ENCODE measurements around the gene RPL7L1.
"Not testable (repeated sequence)": the region's sequence is repeated elsewhere in the genome, so short reads cannot be mapped to it uniquely, and the experiment has no call there.

Gene RPL7L1

DNA sequence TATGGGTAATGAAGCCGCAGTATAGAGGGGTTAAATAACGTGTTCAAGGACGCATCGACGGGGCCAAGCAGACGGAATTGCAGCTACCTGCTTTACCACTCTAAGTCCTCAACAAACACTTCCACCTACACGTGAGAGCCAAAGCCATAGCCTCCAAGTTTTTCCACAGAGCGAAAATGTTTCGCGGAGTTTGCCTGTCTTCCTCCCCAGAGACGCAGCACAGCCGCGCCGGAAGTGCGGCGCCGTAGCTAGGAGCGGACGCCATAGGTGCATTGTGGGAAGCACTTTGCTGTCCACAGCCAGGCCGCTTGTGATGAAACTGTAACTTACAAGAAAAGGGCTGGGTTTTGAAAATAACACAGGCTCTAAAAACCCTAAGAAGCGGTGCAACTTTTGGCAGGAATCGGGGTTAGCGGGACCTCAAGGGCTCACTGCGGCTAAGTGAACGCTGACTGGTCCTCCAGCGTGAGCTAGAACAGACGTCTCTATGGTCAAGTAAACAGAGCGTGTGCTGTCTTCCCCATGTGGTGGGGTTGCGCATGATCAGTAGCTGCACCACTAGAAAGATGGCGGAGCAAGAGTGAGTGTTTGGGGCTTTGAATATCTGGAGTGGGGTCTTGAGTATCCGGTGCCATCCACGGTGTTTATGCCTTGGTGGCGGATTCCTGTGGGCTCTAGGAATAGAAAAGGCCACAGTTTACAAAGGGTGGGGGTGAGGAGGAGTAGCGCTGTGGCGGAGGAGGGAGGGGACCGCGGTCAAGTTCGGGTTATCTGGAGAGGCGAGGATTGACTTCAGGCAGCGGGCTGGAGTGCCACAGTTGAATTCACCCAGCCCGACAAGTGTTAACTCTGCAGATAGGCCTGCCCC, at the start of gene RPL7L1:
RPL7L1 (plus strand) TSS at position 245 of the 868 bp plus-strand sequence; CDS start at position 540, 295 bp downstream.
- peak; percentile 90 for DNase-seq

DNA sequence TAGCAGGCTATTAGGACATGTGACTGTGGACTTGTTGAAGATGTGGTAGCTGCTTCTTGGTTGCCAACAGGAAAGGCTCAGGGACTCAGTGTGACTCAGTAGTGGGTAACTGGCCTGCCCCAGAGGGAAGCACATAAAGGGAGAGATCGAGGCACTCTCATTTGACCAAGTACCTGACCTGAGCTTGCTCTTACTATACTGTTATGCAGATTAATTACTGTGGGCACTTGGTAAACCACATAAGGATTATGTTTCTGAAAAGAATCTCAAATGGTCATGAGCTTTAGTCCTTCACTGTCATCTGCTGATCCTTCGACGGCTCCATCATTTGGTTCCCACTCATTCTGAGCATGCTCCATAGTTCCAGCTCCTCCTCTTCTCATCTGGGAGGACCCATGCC, 48.2 kb upstream of the RPL7L1 start:
- DNase-seq, result no peak

DNA sequence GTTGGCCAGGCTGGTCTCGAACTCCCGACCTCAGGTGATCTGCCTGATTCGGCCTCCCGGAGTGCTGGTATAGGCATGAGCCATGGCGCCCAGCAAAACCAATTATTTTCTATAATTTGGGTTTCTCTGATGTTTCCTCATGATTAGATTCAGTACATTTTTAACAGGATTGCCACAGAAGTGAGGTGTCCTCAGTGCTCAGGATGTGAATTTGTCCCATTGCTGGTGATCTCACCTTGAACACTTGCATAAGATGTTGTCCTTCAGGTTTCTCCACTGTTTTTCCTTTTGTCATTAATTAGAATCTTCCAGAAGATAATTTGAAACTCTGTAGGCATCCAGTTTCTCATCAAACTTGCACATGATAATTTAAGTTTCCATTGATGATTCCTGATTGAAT, 45.4 kb upstream of the RPL7L1 start:
- no peak for DNase-seq

DNA sequence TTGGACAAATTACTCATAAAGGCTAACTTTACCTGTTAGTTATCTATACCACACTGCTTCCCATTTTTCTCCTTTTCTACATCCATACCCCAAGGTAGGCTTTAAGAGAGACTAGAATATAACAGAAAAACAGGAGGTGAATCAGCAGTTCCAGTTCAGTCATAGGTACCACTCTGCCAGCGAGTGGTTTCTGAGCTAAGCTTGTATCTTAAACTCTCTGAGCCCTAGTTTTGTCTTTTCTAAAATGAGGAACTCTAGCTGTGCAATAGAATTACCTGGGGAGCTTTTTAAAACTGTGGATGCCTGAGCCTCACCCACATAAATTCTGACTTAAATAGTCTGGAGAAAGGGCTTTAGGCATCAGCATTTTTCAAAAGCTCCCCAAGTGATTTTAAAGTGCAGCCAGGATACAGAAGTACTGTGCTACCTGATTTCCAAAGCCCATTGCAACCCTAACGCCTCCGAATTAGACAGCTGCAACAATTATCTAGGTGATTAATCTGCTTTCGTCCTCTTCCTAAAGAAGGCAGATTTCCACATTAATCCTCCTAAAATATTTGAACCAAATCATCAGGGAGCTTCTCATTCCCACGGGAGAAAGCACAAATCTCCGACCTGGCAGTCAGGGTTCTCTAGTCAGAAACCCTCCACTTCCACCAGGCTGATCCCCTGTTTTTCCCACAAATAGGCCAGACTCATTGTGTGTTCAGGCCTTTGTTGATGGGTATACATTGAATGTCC, 37.4 kb upstream of the RPL7L1 start:
- DNase-seq, result no peak

DNA sequence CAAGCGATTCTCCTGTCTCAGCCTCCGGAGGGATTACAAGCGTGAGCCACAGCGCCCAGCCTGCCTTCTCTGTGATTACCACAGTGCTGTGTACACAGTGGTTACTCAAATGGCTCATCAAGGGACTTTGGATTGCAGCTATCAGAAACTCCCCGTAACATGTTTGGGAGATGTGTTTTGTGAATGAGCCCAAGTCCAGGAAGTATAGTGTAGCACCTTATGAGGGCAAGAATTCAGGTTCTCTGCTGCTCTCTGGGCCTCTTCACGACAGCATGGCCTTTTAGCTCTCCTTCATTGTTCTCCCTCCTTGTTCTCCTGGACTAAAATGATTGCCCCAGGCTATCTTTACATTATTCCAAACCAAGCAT, 34.1 kb upstream of the RPL7L1 start:
- DNase-seq, result no peak

DNA sequence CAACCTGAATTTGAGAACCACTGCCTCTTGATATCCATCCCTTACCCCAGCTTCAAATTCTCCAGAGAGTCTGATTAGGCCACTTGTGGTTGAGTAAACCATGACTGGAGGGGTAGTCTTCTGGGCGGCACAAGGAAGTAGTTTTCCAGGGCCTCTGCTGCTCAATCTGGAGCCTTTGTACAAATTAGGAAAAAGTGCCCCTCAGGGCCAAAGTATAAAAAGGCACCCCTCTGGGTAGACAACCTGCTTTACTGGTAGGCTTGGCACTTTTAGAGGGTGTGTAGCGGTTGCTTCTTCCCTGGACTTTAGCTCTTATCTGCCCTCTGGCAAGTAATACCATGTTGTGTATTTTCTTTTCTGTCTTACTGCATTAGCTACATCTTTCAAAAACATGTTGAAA, 32.9 kb upstream of the RPL7L1 start:
- DNase-seq, result no peak

DNA sequence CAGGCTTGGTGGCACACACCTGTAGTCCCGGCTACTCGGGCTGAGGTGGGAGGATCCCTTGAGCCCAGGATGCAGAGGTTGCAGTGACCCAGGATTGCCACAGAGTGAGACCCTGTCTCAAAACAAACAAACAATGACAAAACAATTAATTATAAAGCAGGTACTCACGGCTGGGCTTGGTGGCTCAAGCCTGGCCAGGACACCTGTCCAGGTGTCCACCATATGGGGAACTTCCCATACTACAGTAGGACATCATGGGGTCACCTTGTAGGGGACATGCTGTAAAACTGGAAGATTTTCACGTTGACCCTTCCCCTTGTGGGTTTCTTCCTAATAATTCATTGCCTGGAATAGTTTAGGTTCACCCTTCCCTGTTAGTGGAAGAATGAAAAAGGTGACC, 30.7 kb upstream of the RPL7L1 start:
- DNase-seq, result no peak

DNA sequence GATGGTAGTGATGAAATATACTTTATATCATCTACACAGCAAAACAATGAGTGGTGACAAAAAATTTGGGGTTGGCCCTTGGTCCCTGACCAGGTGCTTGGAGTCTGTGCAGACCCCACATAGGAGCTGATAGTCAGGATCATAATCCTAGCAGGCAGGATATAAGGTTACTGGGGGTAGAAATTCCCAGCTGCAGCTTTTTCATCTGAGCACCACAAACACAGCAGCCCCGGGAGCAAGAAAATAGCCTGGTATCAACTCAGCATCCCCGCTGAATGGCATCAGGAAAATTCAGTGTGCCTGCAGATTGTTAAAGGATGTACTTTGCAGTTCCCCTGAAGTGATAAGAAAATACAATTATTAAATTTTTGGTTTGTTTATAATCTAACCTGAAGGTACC, 27.8 kb upstream of the RPL7L1 start:
- DNase-seq, result no peak

DNA sequence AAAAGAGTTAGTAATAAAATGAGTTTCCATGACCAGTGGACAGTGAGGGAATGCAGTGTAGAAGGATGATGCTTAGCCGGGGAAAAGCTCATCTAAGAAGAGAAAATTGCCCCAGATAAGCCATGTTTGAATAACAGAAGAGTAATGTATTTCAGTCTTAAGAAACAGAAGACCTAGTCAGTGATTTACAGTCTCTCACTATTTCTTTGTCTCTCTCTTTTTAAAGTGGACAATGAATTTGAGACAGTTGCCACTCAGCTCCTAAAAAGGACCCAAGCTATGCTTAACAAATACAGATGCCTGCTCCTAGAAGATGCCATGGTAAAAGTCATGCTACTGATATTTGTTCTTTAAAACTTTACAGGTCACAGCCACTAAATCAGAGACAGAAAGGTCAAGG, 19.4 kb upstream of the RPL7L1 start:
- DNase-seq, result no peak

DNA sequence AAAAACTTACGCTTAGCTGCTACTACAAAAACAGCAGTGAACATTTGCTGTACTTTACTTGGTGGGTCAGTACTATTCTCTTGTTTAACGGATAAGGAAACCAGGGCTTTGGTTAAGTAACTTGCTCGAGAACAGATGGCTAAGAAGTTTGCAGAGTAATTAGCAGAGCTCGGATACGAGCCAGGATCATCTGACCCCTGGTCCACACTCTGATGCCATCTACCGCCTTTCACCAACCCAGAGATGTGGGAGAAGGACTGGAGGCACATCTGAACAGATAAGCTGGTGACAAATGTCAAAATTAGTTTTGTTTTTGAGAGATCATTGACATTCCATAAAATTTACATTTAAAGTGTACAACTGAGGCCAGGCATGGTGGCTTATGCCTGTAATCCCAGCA, 18.9 kb upstream of the RPL7L1 start:
- DNase-seq, result no peak

DNA sequence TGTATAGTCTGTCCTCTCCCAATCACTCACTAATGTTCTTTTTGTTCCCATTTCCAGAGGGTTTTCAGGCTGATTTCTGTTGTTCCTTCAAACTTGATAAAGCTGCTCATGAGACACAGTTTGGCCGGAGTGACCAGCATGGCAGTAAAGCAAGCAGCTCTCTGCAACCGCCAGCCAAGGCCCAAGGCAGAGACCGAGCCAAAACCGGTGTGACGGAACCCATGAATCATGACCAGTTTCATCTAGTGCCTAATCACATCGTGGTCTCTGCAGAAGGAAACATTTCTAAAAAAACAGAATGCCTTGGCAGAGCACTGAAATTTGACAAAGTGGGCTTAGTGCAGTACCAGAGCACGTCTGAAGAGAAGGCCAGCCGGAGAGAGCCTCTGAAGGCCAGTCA, 14.8 kb upstream of the RPL7L1 start:
- no peak for DNase-seq

DNA sequence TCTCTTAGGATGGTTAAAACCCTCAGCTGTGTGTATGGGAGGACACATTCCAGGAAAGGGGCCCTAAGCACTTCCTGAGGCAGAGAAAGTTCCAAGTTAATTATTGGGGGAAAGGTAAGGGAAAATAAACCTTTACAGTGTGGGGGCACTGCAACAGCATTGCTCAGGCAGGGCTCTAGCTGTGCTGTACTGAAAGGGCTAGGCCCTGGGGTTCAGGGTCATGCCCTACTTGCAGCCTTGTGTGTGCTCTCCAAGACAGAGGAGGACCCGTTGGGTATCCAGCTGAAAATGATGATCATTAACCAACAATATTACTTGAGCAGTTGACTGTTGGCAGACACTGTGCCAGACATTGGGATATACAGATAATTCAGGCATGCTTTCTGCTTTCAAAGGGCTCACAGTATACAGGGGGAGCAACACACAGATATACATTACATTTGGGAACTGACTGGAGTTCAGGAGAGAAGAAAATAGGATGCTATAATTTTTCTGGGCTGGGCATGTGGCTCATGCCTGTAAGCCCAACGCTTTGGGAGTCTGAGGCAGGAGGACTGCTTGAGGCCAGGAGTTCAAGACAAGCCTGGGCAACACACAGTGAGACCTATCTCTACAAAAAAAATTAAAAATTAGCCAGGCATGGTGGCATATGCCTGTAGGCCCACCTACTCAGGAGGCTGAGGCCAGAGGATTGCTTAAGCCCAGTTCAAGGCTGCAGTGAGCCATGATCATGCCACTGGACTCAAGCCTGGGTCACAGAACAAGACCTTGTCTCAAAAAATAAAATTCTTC, 9.1 kb upstream of the RPL7L1 start:
- no peak for DNase-seq

DNA sequence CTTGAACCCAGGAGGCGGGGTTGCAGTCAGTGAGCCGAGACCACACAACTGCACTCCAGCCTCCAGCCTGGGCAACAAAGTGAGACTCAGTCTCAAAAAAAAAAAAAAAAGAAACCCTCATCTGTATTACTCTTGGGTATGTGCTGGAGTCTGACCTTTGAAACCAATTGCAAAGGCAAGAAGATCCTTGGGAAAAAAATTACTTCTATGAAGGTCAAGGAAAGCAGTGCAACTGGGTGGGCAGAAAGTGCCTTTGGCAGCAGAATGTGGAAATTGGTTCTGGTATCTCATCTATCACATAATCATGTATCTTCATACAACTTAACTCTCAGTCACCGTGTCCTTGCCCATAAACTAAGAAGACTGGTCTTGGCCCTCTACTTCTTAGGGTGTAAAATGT, 7.7 kb upstream of the RPL7L1 start:
- DNase-seq, result no peak

DNA sequence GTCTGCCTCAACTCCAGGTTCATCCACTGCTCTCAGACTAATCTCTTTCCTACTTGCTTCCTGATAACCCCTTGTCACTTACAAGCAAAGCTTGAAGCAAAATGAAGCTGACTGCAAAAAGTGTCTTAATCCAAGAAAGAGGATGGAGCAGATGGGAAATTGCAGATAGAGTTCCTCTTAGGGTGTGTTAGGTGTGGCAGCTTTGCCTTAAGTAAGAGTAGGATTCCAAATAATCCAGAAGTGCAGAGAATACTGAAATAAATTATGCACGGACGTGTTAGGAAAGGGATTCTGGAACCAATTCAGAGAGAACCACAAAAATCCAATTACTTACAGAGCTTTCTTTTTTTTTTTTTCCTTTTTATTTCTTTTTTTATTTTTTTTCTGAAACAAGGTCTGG, 6.1 kb upstream of the RPL7L1 start:
- no peak for DNase-seq

DNA sequence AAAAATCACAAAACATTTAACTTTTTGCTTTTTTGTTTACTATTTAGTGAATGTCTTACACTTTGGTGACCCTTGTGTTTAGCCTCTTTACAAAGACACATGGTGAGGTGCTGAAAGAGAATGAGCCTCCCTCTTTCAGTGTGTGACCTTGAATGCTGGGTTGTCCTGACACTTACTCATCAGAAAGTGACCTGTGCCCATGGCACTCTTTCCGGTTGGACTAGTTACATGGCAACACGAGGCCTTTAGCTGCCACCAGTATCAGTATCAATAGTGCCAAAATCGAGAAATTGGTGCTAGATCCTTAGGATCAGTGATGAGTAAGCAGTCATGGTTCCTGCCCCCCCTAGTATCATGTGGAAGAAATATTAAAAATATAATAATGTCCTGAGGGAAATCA, 1.7 kb upstream of the RPL7L1 start:
- DNase-seq, result no peak

DNA sequence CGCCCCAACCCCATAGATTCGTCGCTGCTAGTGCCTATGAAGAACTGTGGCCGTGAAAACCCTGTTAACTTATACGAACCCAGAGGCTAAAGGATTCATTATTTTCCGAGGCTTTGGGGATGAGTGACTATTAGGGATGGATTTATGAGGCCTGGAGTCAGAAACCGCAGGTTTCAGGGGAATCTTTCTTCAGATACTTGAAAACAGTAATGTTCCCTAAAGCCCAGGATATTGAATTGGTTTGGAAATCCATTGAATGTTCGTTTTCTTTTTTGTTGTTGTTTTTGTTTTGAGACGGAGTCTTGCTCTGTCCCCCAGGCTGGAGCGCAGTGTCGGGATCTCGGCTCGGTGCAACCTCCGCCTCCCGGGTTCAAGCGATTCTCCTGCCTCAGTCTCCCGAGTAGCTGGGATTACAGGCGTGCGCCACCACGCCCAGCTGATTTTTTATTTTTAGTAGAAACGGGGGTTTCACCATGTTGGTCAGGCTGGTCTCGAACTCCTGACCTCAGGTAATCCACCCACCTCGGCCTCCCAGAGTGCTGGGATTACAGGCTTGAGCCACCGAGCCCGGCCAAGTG, 913 bp downstream of the RPL7L1 start:
- DNase-seq, result not testable (repeated sequence)

DNA sequence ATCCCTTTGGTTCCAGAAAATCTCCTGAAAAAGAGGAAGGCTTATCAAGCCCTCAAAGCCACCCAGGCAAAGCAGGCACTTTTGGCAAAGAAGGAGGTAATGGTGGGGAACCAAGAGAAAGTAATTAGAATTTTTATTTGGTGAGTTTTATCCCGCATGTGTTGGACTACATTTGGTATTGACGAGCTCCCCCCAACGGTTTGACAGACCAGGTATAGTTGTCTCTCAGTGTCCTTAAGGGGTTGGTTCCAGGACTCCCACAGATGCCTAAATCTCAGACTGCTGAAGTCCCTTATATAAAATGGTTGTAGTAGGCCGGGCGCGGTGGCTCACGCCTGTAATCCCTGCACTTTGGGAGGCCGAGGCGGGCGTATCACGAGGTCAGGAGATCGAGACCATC, 1.5 kb downstream of the RPL7L1 start:
- peak; percentile 23 for DNase-seq

DNA sequence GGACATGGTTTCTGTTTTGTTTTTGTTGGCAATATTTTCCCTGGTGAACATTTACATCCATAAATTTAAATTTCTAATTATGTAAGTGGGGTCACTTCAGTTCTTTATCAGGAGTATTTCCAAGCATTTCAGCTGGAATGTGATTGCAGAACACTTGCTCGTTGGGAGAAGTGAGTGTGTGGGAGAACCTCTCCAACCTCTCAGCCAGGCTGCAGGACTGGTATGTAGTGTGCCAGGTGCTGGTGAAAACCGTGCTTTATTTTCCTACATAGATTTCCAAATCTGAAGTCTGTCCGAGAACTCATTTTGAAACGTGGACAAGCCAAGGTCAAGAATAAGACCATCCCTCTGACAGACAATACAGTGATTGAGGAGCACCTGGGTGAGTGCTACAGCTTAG, 6.3 kb downstream of the RPL7L1 start:
- DNase-seq, result no peak

DNA sequence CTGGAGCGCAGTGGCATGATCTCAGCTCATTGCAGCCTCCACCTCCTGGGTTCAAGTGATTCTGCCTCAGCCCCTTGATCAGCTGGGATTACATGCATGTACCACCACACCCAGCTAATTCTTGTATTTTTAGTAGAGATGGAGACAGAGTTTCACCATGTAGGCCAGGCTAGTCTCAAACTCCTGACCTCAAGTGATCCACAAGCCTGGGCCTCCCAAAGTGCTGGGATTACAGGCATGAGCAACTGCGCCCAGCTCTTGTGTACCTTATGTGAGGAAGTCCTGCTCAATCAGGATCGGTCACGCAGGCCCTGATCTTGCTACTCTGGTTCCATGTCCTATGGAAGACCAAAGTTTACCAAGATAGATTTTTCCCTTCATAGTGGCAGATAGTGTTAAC, 8.8 kb downstream of the RPL7L1 start:
- DNase-seq, result not testable (repeated sequence)

DNA sequence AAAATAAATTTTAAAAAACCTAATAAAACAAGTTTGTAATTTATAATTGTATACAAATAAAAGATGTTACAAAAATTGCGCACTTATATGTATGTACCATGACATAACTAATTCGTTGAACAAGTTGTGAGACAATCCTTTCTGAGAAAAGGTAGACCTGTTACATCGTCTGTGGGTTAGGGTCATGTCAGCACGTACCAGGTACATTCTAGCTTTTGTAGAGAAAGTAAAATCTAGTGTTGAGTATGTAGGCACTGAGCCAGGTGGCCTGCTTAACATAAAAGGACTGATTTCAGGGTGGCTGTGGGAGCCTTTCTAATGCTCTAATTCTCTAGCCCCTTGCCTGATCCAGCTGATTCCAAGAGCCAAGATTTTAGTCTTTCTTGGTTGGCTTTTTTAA, 10.4 kb downstream of the RPL7L1 start:
- no peak for DNase-seq

DNA sequence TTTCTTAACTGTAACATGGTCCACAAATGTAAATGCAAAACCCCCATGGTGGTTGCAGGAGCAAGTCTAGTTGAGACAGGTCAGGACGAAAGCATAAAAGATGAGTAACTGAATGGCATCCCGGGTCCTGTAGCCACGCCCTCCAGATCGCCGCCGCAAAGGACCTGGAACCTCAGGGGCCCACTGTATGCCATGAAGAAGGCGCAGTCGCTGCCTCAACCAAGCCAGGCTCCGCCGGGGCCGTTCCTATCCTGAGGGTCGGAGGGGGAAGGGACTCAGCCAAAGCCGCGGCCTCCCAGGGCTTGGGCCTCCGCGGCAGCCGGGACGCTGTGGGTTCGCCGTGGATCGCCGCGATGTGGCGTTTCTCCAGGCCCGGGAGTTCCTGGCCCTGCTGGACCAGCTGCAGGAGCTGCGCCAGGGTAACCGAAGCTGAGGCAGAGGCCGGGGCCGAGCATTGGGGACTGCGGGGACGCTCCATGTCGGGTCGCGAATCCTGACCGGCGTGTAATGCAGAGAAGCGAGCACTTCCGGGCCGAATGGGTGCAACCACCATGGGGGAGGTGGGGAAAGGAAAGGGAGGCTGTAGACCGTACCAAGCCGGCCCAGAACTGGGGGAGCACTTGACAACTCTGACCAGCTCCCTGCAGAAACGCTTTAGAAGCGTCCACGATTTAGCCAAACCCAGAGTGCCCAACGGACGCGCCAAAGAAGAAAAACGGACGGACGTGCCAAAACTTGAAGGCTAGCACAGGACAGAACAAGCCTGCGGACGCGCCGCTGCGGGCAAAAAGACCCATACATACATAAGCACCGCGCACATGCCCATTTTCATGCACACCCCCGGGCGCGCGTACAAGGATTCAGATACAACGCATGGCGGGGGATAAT, 11.1 kb downstream of the RPL7L1 start:
- DNase-seq, result peak; percentile 91

DNA sequence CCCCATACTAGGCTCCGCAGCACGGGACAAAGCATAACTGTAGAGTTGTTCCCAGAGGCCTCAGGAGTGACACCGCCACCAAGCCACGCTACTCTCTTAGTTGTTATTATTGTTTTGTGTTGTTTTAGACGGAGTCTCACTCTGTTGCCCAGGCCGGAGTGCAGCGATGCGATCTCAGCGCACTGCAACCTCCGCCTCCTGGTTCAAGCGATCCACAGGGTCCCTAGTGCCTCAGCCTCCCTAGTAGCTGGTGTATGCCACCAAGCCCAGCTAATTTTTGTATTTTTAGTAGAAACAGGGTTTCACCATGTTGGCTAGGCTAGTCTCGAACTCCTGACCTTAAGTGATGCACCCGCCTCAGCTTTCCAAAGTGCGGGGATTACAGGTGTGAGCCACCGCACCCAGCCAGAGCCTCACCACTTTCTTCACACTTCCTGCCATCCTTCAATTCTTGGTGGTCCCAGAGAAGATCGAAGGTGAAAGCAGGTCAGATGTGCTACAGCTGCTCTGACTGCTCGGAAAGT, 11.8 kb downstream of the RPL7L1 start:
- DNase-seq, result no peak
